HepG2 (cell line): ENCODE results near the gene TASOR2. TPM values are rescaled to one million over a fixed set of nuclear protein-coding genes. Genes with fewer than 3 reads are reported as not detected.

Experiments
- ATF3 ChIP-seq: sonication (generic); formaldehyde crosslinking; IDR thresholded peaks from 2 replicates; pipeline ENCODE4 v1.4.0; 2020; ENCODE audit warnings: missing genetic modification reagents
- ATF7-NPFF ChIP-seq: sonication (generic); formaldehyde crosslinking; IDR thresholded peaks from 2 replicates; pipeline ENCODE4 v1.8.1; 2023; ENCODE audit warnings: mild to moderate bottlenecking, low read depth, missing genetic modification reagents, moderate library complexity
- BCL6 ChIP-seq: IDR thresholded peaks from 2 replicates; pipeline ENCODE4 v1.6.1; 2016; ENCODE audit warnings: missing genetic modification reagents, missing compliant biosample characterization
- CENPT ChIP-seq: sonication (generic); formaldehyde crosslinking; IDR thresholded peaks from 2 replicates; pipeline ENCODE4 v1.8.0; 2022; ENCODE audit warnings: low read depth, mild to moderate bottlenecking, moderate library complexity, missing genetic modification reagents
- CHCHD3 ChIP-seq: sonication (generic); formaldehyde crosslinking; IDR thresholded peaks from 2 replicates; pipeline ENCODE4 v1.8.0; 2022; ENCODE audit warnings: mild to moderate bottlenecking, missing genetic modification reagents, moderate library complexity
- CHD2 ChIP-seq: IDR thresholded peaks from 2 replicates; pipeline ENCODE4 v1.6.1; 2011; ENCODE audit warnings: low read depth, low read length, improper control_type of control experiment
- CHD4 ChIP-seq: fragments of 200-600 bp; sonication (generic); IDR thresholded peaks from 2 replicates; pipeline ENCODE4 v1.7.0; 2017; ENCODE audit warnings: mild to moderate bottlenecking, low read length, borderline replicate concordance
- FOSL1 ChIP-seq: sonication (generic); formaldehyde crosslinking; IDR thresholded peaks from 2 replicates; pipeline ENCODE4 v1.9.0; 2021; ENCODE audit warnings: missing genetic modification reagents, borderline replicate concordance
- GFI1 ChIP-seq: sonication (generic); formaldehyde crosslinking; IDR thresholded peaks from 2 replicates; pipeline ENCODE4 v1.5.0; 2020; ENCODE audit warnings: missing genetic modification reagents, mild to moderate bottlenecking, borderline replicate concordance
- NFE2L1 ChIP-seq: sonication (generic); formaldehyde crosslinking; IDR thresholded peaks from 2 replicates; pipeline ENCODE4 v1.4.0; 2020; ENCODE audit warnings: missing genetic modification reagents, mild to moderate bottlenecking, borderline replicate concordance
- PCBP2 ChIP-seq: fragments of 200-400 bp; formaldehyde crosslinking; optimal IDR thresholded peaks from 2 replicates; pipeline ENCODE3; 2018; ENCODE audit warnings: low read length, low read depth; ENCODE audit not compliant: poor library complexity, severe bottlenecking
- PITX1 ChIP-seq: sonication (generic); formaldehyde crosslinking; IDR thresholded peaks from 2 replicates; pipeline ENCODE4 v1.5.1; 2020; ENCODE audit warnings: mild to moderate bottlenecking, missing genetic modification reagents
- RBFOX2 ChIP-seq: fragments of 200-400 bp; formaldehyde crosslinking; IDR thresholded peaks from 2 replicates; pipeline ENCODE4 v1.6.1; 2017; ENCODE audit warnings: low read depth, mild to moderate bottlenecking, low read length
- RELA ChIP-seq: sonication (generic); formaldehyde crosslinking; IDR thresholded peaks from 2 replicates; pipeline ENCODE4 v1.4.0; 2020; ENCODE audit warnings: missing genetic modification reagents
- TCF12 ChIP-seq, 2 experiments: fragments of 450-650 bp in 1 of 2; sonication (generic) in 1 of 2; formaldehyde crosslinking in 1 of 2; IDR thresholded peaks; 2 replicates each; pipeline versions ENCODE4 v1.6.1 to v1.8.0; 2017 to 2022; ENCODE audit warnings: antibody characterized with exemption in 1 of 2, mild to moderate bottlenecking in 1 of 2, missing genetic modification reagents in 1 of 2, moderate library complexity in 1 of 2
- ZBTB33 ChIP-seq: sonication (generic); formaldehyde crosslinking; IDR thresholded peaks from 2 replicates; pipeline ENCODE4 v1.4.0; 2020; ENCODE audit warnings: missing genetic modification reagents
- ZNF225 ChIP-seq: sonication (generic); formaldehyde crosslinking; IDR thresholded peaks from 2 replicates; pipeline ENCODE4 v1.4.0; 2020; ENCODE audit warnings: mild to moderate bottlenecking, missing genetic modification reagents
- ZNF24 ChIP-seq: fragments of 450-650 bp; IDR thresholded peaks from 2 replicates; pipeline ENCODE4 v1.6.1; 2017; ENCODE audit warnings: antibody characterized with exemption, mild to moderate bottlenecking
- ZNF326 ChIP-seq: sonication (generic); formaldehyde crosslinking; IDR thresholded peaks from 2 replicates; pipeline ENCODE4 v1.4.0; 2020; ENCODE audit warnings: missing genetic modification reagents, borderline replicate concordance
- ZNF343 ChIP-seq: sonication (generic); formaldehyde crosslinking; IDR thresholded peaks from 2 replicates; pipeline ENCODE4 v1.4.0; 2020; ENCODE audit warnings: mild to moderate bottlenecking, missing genetic modification reagents
- ZNF382 ChIP-seq: sonication (generic); formaldehyde crosslinking; IDR thresholded peaks from 2 replicates; pipeline ENCODE4 v1.5.0; 2020; ENCODE audit warnings: missing genetic modification reagents, mild to moderate bottlenecking, borderline replicate concordance
- ZNF446 ChIP-seq: sonication (generic); formaldehyde crosslinking; IDR thresholded peaks from 2 replicates; pipeline ENCODE4 v1.5.0; 2020; ENCODE audit warnings: mild to moderate bottlenecking, missing genetic modification reagents
- ZNF562 ChIP-seq: sonication (generic); formaldehyde crosslinking; IDR thresholded peaks from 2 replicates; pipeline ENCODE4 v1.8.0; 2022; ENCODE audit warnings: missing genetic modification reagents, borderline replicate concordance
- ZNF660 ChIP-seq: sonication (generic); formaldehyde crosslinking; IDR thresholded peaks from 2 replicates; pipeline ENCODE4 v1.5.1; 2020; ENCODE audit warnings: mild to moderate bottlenecking, low read depth, missing genetic modification reagents, borderline replicate concordance
- ZNF746 ChIP-seq: sonication (generic); formaldehyde crosslinking; IDR thresholded peaks from 2 replicates; pipeline ENCODE4 v1.8.0; 2022; ENCODE audit warnings: mild to moderate bottlenecking, missing genetic modification reagents
- ZXDC ChIP-seq: sonication (generic); formaldehyde crosslinking; IDR thresholded peaks from 2 replicates; pipeline ENCODE4 v1.5.0; 2020; ENCODE audit warnings: mild to moderate bottlenecking, missing genetic modification reagents
- polyA plus RNA-seq, 8 experiments: library from polyadenylated mRNA; depleted of rRNA in 3 of 8; stranded (reverse) in 7 of 8; unstranded in 1 of 8; fragments of >200 nt; fragmentation: Illumina TruSeq in 4 of 8; extraction: Trizol in 4 of 8; gene quantifications; 2 replicates each; pipeline versions ENCODE4 v1.2.1 to v1.2.3, GENCODE V29; 2011 to 2016; ENCODE audit warnings: low read depth in 4 of 8, missing spikeins in 1 of 8, mixed read lengths in 1 of 8; ENCODE audit not compliant: insufficient read depth in 1 of 8
- total RNA-seq, 5 experiments: library from RNA; depleted of rRNA; stranded (reverse); fragments of >200 nt; fragmentation: Illumina TruSeq; extraction: Trizol; gene quantifications; 2 replicates each; pipeline ENCODE4 v1.2.3, GENCODE V29; 2016; ENCODE audit warnings: low read depth in 1 of 5

Gene TASOR2
- total and polyA plus RNA-seq, 2 of the 13 experiments (the other 11 are each of a cell fraction or from before 2014, with no cell fraction given): 24.2 to 55.3 TPM

- no peak for TF ChIP-seq RBFOX2
- no peak for TF ChIP-seq RELA
- TF ChIP-seq ATF3 (CRISPR knock-in tag): peak; percentile 33; the same call in 1 of the 2 replicates
- no peak for TF ChIP-seq CHD4
- peak; percentile 86; the same call in 1 of the 2 replicates for TF ChIP-seq CHCHD3 (CRISPR knock-in tag)
- no peak for TF ChIP-seq TCF12 (IDR thresholded peaks at IDR 0.05)
- TF ChIP-seq TCF12 (CRISPR knock-in tag; IDR thresholded peaks at IDR 0.05): no peak
- peak; percentile 76 for TF ChIP-seq ZNF446 (CRISPR knock-in tag)
- no peak for TF ChIP-seq ZNF326 (CRISPR knock-in tag)
- TF ChIP-seq ATF7-NPFF (CRISPR knock-in tag): peak; percentile 94
- TF ChIP-seq ZXDC: peak; percentile 85
- peak; percentile 90 for TF ChIP-seq ZNF562 (CRISPR knock-in tag)
- peak; percentile 96 for TF ChIP-seq CHD2
- TF ChIP-seq GFI1 (CRISPR knock-in tag): peak; percentile 69; the same call in 1 of the 2 replicates
- TF ChIP-seq NFE2L1 (CRISPR knock-in tag): peak; percentile 85; the same call in 1 of the 2 replicates
- TF ChIP-seq ZNF24: no peak
- TF ChIP-seq ZNF660 (CRISPR knock-in tag): peak; percentile 86; the same call in 1 of the 2 replicates
- TF ChIP-seq BCL6 (CRISPR knock-in tag): peak; percentile 74
- peak; percentile 81; the same call in 1 of the 2 replicates for TF ChIP-seq CENPT (CRISPR knock-in tag)
- no peak for TF ChIP-seq FOSL1 (CRISPR knock-in tag)
- TF ChIP-seq PITX1 (CRISPR knock-in tag): peak; percentile 86
- peak; percentile 91 for TF ChIP-seq ZNF225
- peak; percentile 78 for TF ChIP-seq ZBTB33
- TF ChIP-seq ZNF382 (CRISPR knock-in tag): no peak
- TF ChIP-seq PCBP2: no peak
- no peak for TF ChIP-seq ZNF343 (CRISPR knock-in tag)
- TF ChIP-seq ZNF746 (CRISPR knock-in tag): peak; percentile 75
These were observed at the start of gene TASOR2 (continued) for GRCh38 chr10:5684318-5684970.
